Mesendoderm (in vitro differentiated cells): ENCODE data around the gene DAAM1.

ENCODE experiments used
- DNase-seq: peaks from one replicate; pipeline ENCODE4 v3.0.0; 2013
- H2AK5ac ChIP-seq: 2 replicates; pipeline ENCODE4 v1.6.1; 2013; ENCODE audit warnings: low read length, inconsistent platforms
- H2BK120ac ChIP-seq: 2 replicates; pipeline ENCODE4 v1.6.1; 2013; ENCODE audit warnings: low read depth, mild to moderate bottlenecking, low read length, moderate library complexity, mixed read lengths
- H2BK15ac ChIP-seq: replicated peaks from 2 replicates; pipeline ENCODE4 v1.6.1; 2013; ENCODE audit warnings: low read depth, mild to moderate bottlenecking, moderate library complexity
- H2BK5ac ChIP-seq: 2 replicates; pipeline ENCODE4 v1.6.1; 2013; ENCODE audit warnings: low read length, inconsistent platforms
- H3K18ac ChIP-seq: 2 replicates; pipeline ENCODE4 v1.6.1; 2013; ENCODE audit warnings: mild to moderate bottlenecking, low read length, mixed read lengths
- H3K23ac ChIP-seq: one replicate; pipeline ENCODE4 v1.6.1; 2013; ENCODE audit warnings: low read length
- H3K27ac ChIP-seq: 2 replicates; pipeline ENCODE4 v1.5.1; 2013; ENCODE audit warnings: low read depth, mild to moderate bottlenecking, inconsistent platforms, low read length, moderate library complexity
- H3K27me3 ChIP-seq: 2 replicates; pipeline ENCODE4 v1.6.1; 2013; ENCODE audit warnings: low read length, control low read depth, mild to moderate bottlenecking, inconsistent platforms; ENCODE audit not compliant: insufficient read depth, poor library complexity
- H3K36me3 ChIP-seq: 2 replicates; pipeline ENCODE4 v1.6.1; 2013; ENCODE audit warnings: low read length, inconsistent platforms; ENCODE audit not compliant: control insufficient read depth, insufficient read depth
- H3K4ac ChIP-seq: one replicate; pipeline ENCODE4 v1.6.1; 2013; ENCODE audit warnings: low read depth, mild to moderate bottlenecking, low read length, moderate library complexity
- H3K4me1 ChIP-seq: 2 replicates; pipeline ENCODE4 v1.6.1; 2013; ENCODE audit warnings: low read depth, low read length, inconsistent platforms; ENCODE audit not compliant: control insufficient read depth
- H3K4me2 ChIP-seq: 2 replicates; pipeline ENCODE4 v1.6.1; 2013; ENCODE audit warnings: low read length
- H3K4me3 ChIP-seq: 2 replicates; pipeline ENCODE4 v1.5.1; 2013; ENCODE audit warnings: mild to moderate bottlenecking, low read length
- H3K56ac ChIP-seq: one replicate; pipeline ENCODE4 v1.6.1; 2013; ENCODE audit warnings: low read length
- H3K79me1 ChIP-seq: 2 replicates; pipeline ENCODE4 v1.6.1; 2013; ENCODE audit warnings: low read length, inconsistent platforms
- H3K79me2 ChIP-seq: 2 replicates; pipeline ENCODE4 v1.6.1; 2013; ENCODE audit warnings: mild to moderate bottlenecking, low read length; ENCODE audit not compliant: control insufficient read depth, insufficient read depth
- H3K9ac ChIP-seq: 2 replicates; pipeline ENCODE4 v1.6.1; 2013; ENCODE audit warnings: low read length, inconsistent platforms
- H4K5ac ChIP-seq: one replicate; pipeline ENCODE4 v1.6.1; 2013; ENCODE audit warnings: low read length
- H4K8ac ChIP-seq: one replicate; pipeline ENCODE4 v1.6.1; 2013; ENCODE audit warnings: low read depth, mild to moderate bottlenecking, control low read depth, low read length, moderate library complexity
- WGBS: extraction: QIAGEN DNeasy Blood & Tissue Kit; methylation state at CpG from one replicate; pipeline ENCODE4 v1.1.7; 2013; ENCODE audit warnings: low lambda C conversion rate, missing lambda C conversion rate; ENCODE audit not compliant: insufficient coverage; ENCODE audit errors: extremely low coverage; 5-methylcytosine and 5-hydroxymethylcytosine counted together

The DAAM1 gene

DNA sequence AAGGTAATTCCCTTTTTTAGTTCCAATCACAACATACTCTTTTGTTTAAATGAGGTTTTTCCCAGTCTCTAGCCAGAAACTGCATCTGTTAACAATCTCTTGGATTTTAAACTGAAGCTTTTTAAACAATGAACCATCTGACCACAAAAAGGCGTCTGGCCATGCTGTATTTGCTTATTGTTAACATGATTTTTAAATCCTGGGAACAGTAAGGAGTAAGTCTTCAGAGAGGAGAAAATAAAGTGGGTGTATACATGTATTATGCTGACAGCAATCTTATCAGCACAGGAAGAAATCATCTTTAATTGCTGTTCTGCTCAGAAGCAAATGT, 106.2 kb downstream of the DAAM1 start:
- no peak overlapping the region for H3K56ac ChIP-seq
- no peak overlapping the region for H4K5ac ChIP-seq
- H3K18ac ChIP-seq: no peak overlapping the region
- no peak overlapping the region for H3K27ac ChIP-seq
- no peak for DNase-seq
- H3K4ac ChIP-seq: no peak overlapping the region
- no CpG with 5 or more reads among the region's 1 CpG for WGBS
- H3K9ac ChIP-seq: no peak overlapping the region
- no peaks in the 10 kb centered on the region for H3K36me3 ChIP-seq
- H2BK15ac ChIP-seq: no peak overlapping the region
- H3K27me3 ChIP-seq: no peaks in the 10 kb centered on the region
- no peak overlapping the region for H2BK120ac ChIP-seq
- H4K8ac ChIP-seq: no peak overlapping the region
- H3K79me2 ChIP-seq: no peaks in the 10 kb centered on the region
- no peak overlapping the region for H3K4me3 ChIP-seq
- no peak overlapping the region for H2AK5ac ChIP-seq
- no peak overlapping the region for H3K4me2 ChIP-seq
- no peaks in the 10 kb centered on the region for H3K4me1 ChIP-seq
- no peak overlapping the region for H2BK5ac ChIP-seq
- no peak overlapping the region for H3K23ac ChIP-seq
- no peaks in the 10 kb centered on the region for H3K79me1 ChIP-seq

DNA sequence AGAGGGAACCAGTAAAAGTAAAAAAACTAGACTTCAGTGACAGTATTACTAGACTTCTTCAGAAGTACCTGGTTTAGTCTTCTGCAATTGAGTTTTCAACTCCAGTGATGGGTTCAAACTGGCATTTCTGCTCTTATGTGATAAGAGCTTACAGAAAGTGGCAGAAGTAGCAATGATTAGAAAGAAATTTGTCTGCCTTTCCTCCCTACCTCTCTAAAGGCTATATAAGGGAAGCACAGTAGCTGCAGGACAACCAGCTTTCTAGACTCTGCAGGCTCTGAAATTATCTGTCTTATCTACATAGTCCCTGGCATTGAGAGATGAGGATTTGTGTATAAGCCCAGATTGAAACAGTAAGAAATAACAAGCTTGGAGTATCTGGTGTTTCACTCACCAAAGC, 107.5 kb downstream of the DAAM1 start:
- no peaks in the 10 kb centered on the region for H3K79me2 ChIP-seq
- H3K36me3 ChIP-seq: no peaks in the 10 kb centered on the region
- no peaks in the 10 kb centered on the region for H3K79me1 ChIP-seq

GRCh38 chr14:59296508-59296907, 108.0 kb downstream of the DAAM1 start:
- Histone ChIP-seq H4K5ac (no peak overlapping the region), H3K18ac (no peak overlapping the region), H3K79me1 (no peaks in the 10 kb centered on the region), H3K4me2 (no peak overlapping the region), H2BK5ac (no peak overlapping the region), H3K79me2 (no peaks in the 10 kb centered on the region), H2BK120ac (no peak overlapping the region), H4K8ac (no peak overlapping the region), H2AK5ac (no peak overlapping the region), H3K4me3 (no peak overlapping the region), H3K27me3 (no peaks in the 10 kb centered on the region), H3K56ac (no peak overlapping the region), H3K4me1 (no peaks in the 10 kb centered on the region), H3K23ac (no peak overlapping the region), H2BK15ac (no peak overlapping the region), H3K36me3 (no peaks in the 10 kb centered on the region), H3K9ac (no peak overlapping the region), H3K27ac (no peak overlapping the region), H3K4ac (no peak overlapping the region)
- no CpG with 5 or more reads among the region's 2 CpGs for WGBS
- no peak for DNase-seq

More for the DNA sequence above, 107.5 kb downstream of the DAAM1 start:
- Histone ChIP-seq H3K56ac (no peak overlapping the region), H3K18ac (no peak overlapping the region), H2BK5ac (no peak overlapping the region), H4K5ac (no peak overlapping the region), H3K4me1 (no peaks in the 10 kb centered on the region), H3K9ac (no peak overlapping the region), H4K8ac (no peak overlapping the region), H3K4me3 (no peak overlapping the region), H2AK5ac (no peak overlapping the region), H3K23ac (no peak overlapping the region), H3K27me3 (no peaks in the 10 kb centered on the region), H3K4me2 (no peak overlapping the region), H2BK120ac (no peak overlapping the region), H2BK15ac (no peak overlapping the region), H3K27ac (no peak overlapping the region), H3K4ac (no peak overlapping the region)
- no peak for DNase-seq

GRCh38 chr14:59297071-59297776, 108.8 kb downstream of the DAAM1 start:
- no peak overlapping the region for H2BK15ac ChIP-seq

GRCh38 chr14:59299731-59300130, 111.3 kb downstream of the DAAM1 start:
- H4K8ac ChIP-seq: no peak overlapping the region
- no peaks in the 10 kb centered on the region for H3K79me2 ChIP-seq
- no peaks in the 10 kb centered on the region for H3K4me1 ChIP-seq
- H2BK5ac ChIP-seq: no peak overlapping the region
- no peaks in the 10 kb centered on the region for H3K27me3 ChIP-seq
- H3K4ac ChIP-seq: no peak overlapping the region
- H3K27ac ChIP-seq: no peak overlapping the region
- no peak overlapping the region for H2BK15ac ChIP-seq
- no peaks in the 10 kb centered on the region for H3K36me3 ChIP-seq
- no peak for DNase-seq
- no peak overlapping the region for H3K18ac ChIP-seq
- no peak overlapping the region for H3K9ac ChIP-seq
- WGBS: no CpG with 5 or more reads among the region's 1 CpG
- no peak overlapping the region for H4K5ac ChIP-seq
- H3K4me2 ChIP-seq: no peak overlapping the region
- no peak overlapping the region for H3K23ac ChIP-seq
- no peak overlapping the region for H2BK120ac ChIP-seq
- H3K56ac ChIP-seq: no peak overlapping the region
- H3K79me1 ChIP-seq: no peaks in the 10 kb centered on the region
- H3K4me3 ChIP-seq: no peak overlapping the region
- no peak overlapping the region for H2AK5ac ChIP-seq

More at GRCh38 chr14:59297071-59297776, 108.8 kb downstream of the DAAM1 start:
- no peaks in the 10 kb centered on the region for H3K36me3 ChIP-seq
- no peak overlapping the region for H3K9ac ChIP-seq
- no peak overlapping the region for H4K5ac ChIP-seq
- no peaks in the 10 kb centered on the region for H3K79me1 ChIP-seq
- H3K23ac ChIP-seq: no peak overlapping the region
- no peak overlapping the region for H3K56ac ChIP-seq
- WGBS: no CpG with 5 or more reads among the region's 5 CpGs
- no peaks in the 10 kb centered on the region for H3K79me2 ChIP-seq
- DNase-seq: no peak
- no peak overlapping the region for H3K4me2 ChIP-seq
- H3K4me1 ChIP-seq: no peaks in the 10 kb centered on the region
- no peak overlapping the region for H4K8ac ChIP-seq
- no peak overlapping the region for H3K18ac ChIP-seq
- no peak overlapping the region for H3K4me3 ChIP-seq
- no peak overlapping the region for H3K27ac ChIP-seq
- H3K27me3 ChIP-seq: no peaks in the 10 kb centered on the region
- H2AK5ac ChIP-seq: no peak overlapping the region
- H3K4ac ChIP-seq: no peak overlapping the region
- no peak overlapping the region for H2BK5ac ChIP-seq
- H2BK120ac ChIP-seq: no peak overlapping the region

- H3K27me3 ChIP-seq: no peaks in the 10 kb centered on the region
These were observed 112.9 kb downstream of the DAAM1 start for GRCh38 chr14:59301354-59301753.

More at GRCh38 chr14:59301354-59301753, 112.9 kb downstream of the DAAM1 start:
- no peaks in the 10 kb centered on the region for H3K79me2 ChIP-seq
- H3K23ac ChIP-seq: no peak overlapping the region
- no peak overlapping the region for H3K4ac ChIP-seq
- H3K79me1 ChIP-seq: no peaks in the 10 kb centered on the region
- DNase-seq: no peak
- WGBS: no CpG with 5 or more reads among the region's 6 CpGs
- H3K9ac ChIP-seq: no peak overlapping the region
- H3K18ac ChIP-seq: no peak overlapping the region
- H3K4me1 ChIP-seq: no peaks in the 10 kb centered on the region
- no peak overlapping the region for H3K56ac ChIP-seq
- H2BK120ac ChIP-seq: no peak overlapping the region
- no peaks in the 10 kb centered on the region for H3K36me3 ChIP-seq
- H4K5ac ChIP-seq: no peak overlapping the region
- no peak overlapping the region for H3K27ac ChIP-seq
- no peak overlapping the region for H3K4me3 ChIP-seq
- no peak overlapping the region for H4K8ac ChIP-seq
- no peak overlapping the region for H2BK15ac ChIP-seq
- no peak overlapping the region for H2BK5ac ChIP-seq
- no peak overlapping the region for H3K4me2 ChIP-seq
- H2AK5ac ChIP-seq: no peak overlapping the region
